Upper lobe of left lung (tissue), 4 donors: ENCODE measurements around the gene TRAF2.

Experiments used
- CTCF ChIP-seq, 6 experiments: fragments of 450-650 bp in 4 of 6; fragments of 200-600 bp in 2 of 6; sonication (generic) in 2 of 6; IDR thresholded peaks; one replicate each; pipeline ENCODE4 v1.5.1; 2016 to 2019; ENCODE audit warnings: antibody characterized with exemption in 6 of 6
- EP300 ChIP-seq, 4 donors: sonication (generic); formaldehyde crosslinking; IDR thresholded peaks; one replicate each; pipeline ENCODE4 v1.5.1; 2017; ENCODE audit warnings: antibody characterized with exemption in 4 of 4, control low read depth in 2 of 4
- POLR2A ChIP-seq, 4 donors: fragments of 450-650 bp; IDR thresholded peaks; one replicate each; pipeline ENCODE4 v1.5.1; 2016 to 2017; ENCODE audit warnings: antibody characterized with exemption in 4 of 4, mild to moderate bottlenecking in 2 of 4

GRCh38 chr9:136930014-136930413 lies 43.7 kb downstream of the TRAF2 start:
- TF ChIP-seq CTCF (IDR thresholded peaks at IDR 0.05) (no peak), POLR2A (IDR thresholded peaks at IDR 0.05) (no peak), EP300 (IDR thresholded peaks at IDR 0.05) (no peak)
